WTC11 (cell line): ENCODE data around the gene SLC7A10. TPM values are rescaled to one million over a fixed set of nuclear protein-coding genes. Genes with fewer than 3 reads are reported as not detected.

Experiments used
- ATAC-seq: fragments of 200-7000 bp; cut with Tn5 transposase; 2 replicates; pipeline ENCODE4 v1.10.0; 2021; ENCODE audit warnings: mild to moderate bottlenecking, moderate library complexity
- CTCF ChIA-PET: fragments of 300-600 bp; sonication (Branson Sonifier 250); formaldehyde crosslinking; loops from one replicate; lab custom pipeline; 2021; ENCODE audit warnings: antibody characterized with exemption; lab: Charles Lee
- POLR2A ChIA-PET: fragments of 350-600 bp; sonication (Branson Sonifier 250); formaldehyde crosslinking; loops from one replicate; lab custom pipeline; 2021; ENCODE audit warnings: antibody characterized with exemption; lab: Charles Lee
- DNase-seq: peaks from one replicate; pipeline ENCODE4 v3.0.0; 2021; ENCODE audit warnings: low spot score
- H3K27ac Mint-ChIP-seq: 2 replicates; pipeline ENCODE4 v1.8.0; 2021; ENCODE audit warnings: mixed read lengths
- H3K27me3 Mint-ChIP-seq: 2 replicates; pipeline ENCODE4 v1.8.0; 2021; ENCODE audit warnings: low read depth, mild to moderate bottlenecking, moderate library complexity, mixed read lengths
- H3K36me3 Mint-ChIP-seq: 2 replicates; pipeline ENCODE4 v1.8.0; 2021; ENCODE audit warnings: mixed read lengths
- H3K4me1 Mint-ChIP-seq: 2 replicates; pipeline ENCODE4 v1.8.0; 2022; ENCODE audit warnings: mixed read lengths
- H3K4me3 Mint-ChIP-seq: 2 replicates; pipeline ENCODE4 v1.8.0; 2021; ENCODE audit warnings: mild to moderate bottlenecking, moderate library complexity, mixed read lengths
- H3K9me3 Mint-ChIP-seq: 2 replicates; pipeline ENCODE4 v1.8.0; 2021; ENCODE audit warnings: mixed read lengths
- ATF3 ChIP-seq: sonication (generic); formaldehyde crosslinking; conservative IDR thresholded peaks from 2 replicates; pipeline ENCODE4 v1.8.1; 2022; ENCODE audit warnings: mild to moderate bottlenecking, missing genetic modification reagents
- CBFB ChIP-seq: sonication (generic); formaldehyde crosslinking; IDR thresholded peaks from 2 replicates; pipeline ENCODE4 v1.8.1; 2022; ENCODE audit warnings: mild to moderate bottlenecking, low read depth, missing genetic modification reagents
- CREM ChIP-seq: sonication (generic); formaldehyde crosslinking; IDR thresholded peaks from 2 replicates; pipeline ENCODE4 v1.8.1; 2022; ENCODE audit warnings: mild to moderate bottlenecking, missing genetic modification reagents, moderate library complexity
- E2F4 ChIP-seq: sonication (generic); formaldehyde crosslinking; IDR thresholded peaks from 2 replicates; pipeline ENCODE4 v1.8.1; 2022; ENCODE audit warnings: low read depth, mild to moderate bottlenecking, moderate library complexity, missing genetic modification reagents, borderline replicate concordance
- ELF4 ChIP-seq: sonication (generic); formaldehyde crosslinking; IDR thresholded peaks from 2 replicates; pipeline ENCODE4 v1.8.1; 2022; ENCODE audit warnings: low read depth, mild to moderate bottlenecking, moderate library complexity, missing genetic modification reagents
- ERG ChIP-seq: fragments of 250-450 bp; sonication (Bioruptor Pico); IDR thresholded peaks from 2 replicates; pipeline ENCODE4 v1.8.0; 2021; ENCODE audit warnings: mild to moderate bottlenecking
- ESRRA ChIP-seq: sonication (generic); formaldehyde crosslinking; IDR thresholded peaks from 2 replicates; pipeline ENCODE4 v1.8.1; 2022; ENCODE audit warnings: mild to moderate bottlenecking, missing genetic modification reagents, borderline replicate concordance
- FOXK1 ChIP-seq: sonication (generic); formaldehyde crosslinking; IDR thresholded peaks from 2 replicates; pipeline ENCODE4 v1.8.0; 2022; ENCODE audit warnings: mild to moderate bottlenecking, moderate library complexity, missing genetic modification reagents
- IRF2 ChIP-seq: sonication (generic); formaldehyde crosslinking; IDR thresholded peaks from 2 replicates; pipeline ENCODE4 v1.8.0; 2022; ENCODE audit warnings: low read depth, missing genetic modification reagents, borderline replicate concordance
- MXD4 ChIP-seq: fragments of 250-450 bp; sonication (Bioruptor Pico); IDR thresholded peaks from 2 replicates; pipeline ENCODE4 v1.8.0; 2021; ENCODE audit warnings: mild to moderate bottlenecking, moderate library complexity, borderline replicate concordance
- NFYB ChIP-seq: sonication (generic); formaldehyde crosslinking; conservative IDR thresholded peaks from 2 replicates; pipeline ENCODE4 v1.8.0; 2022; ENCODE audit warnings: low read depth, missing genetic modification reagents
- SOX15 ChIP-seq: fragments of 250-450 bp; sonication (Bioruptor Pico); IDR thresholded peaks from 2 replicates; pipeline ENCODE4 v1.9.0; 2021; ENCODE audit warnings: mild to moderate bottlenecking
- STAT6 ChIP-seq: sonication (generic); formaldehyde crosslinking; conservative IDR thresholded peaks from 2 replicates; pipeline ENCODE4 v1.8.1; 2023; ENCODE audit warnings: mild to moderate bottlenecking, low read depth, missing genetic modification reagents, moderate library complexity
- USF2 ChIP-seq: sonication (generic); formaldehyde crosslinking; IDR thresholded peaks from 2 replicates; pipeline ENCODE4 v1.8.1; 2023; ENCODE audit warnings: mild to moderate bottlenecking, missing genetic modification reagents, moderate library complexity
- ZMAT4 ChIP-seq: fragments of 250-450 bp; sonication (Bioruptor Pico); IDR thresholded peaks from 2 replicates; pipeline ENCODE4 v1.9.0; 2021; ENCODE audit warnings: mild to moderate bottlenecking
- ZNF317 ChIP-seq: sonication (generic); formaldehyde crosslinking; IDR thresholded peaks from 2 replicates; pipeline ENCODE4 v1.8.1; 2023; ENCODE audit warnings: low read depth, mild to moderate bottlenecking, moderate library complexity, missing genetic modification reagents, borderline replicate concordance
- ZNF512 ChIP-seq: sonication (generic); formaldehyde crosslinking; IDR thresholded peaks from 2 replicates; pipeline ENCODE4 v1.8.1; 2022; ENCODE audit warnings: missing genetic modification reagents, borderline replicate concordance
- total RNA-seq: library from RNA; stranded (reverse); gene quantifications from 3 replicates; pipeline ENCODE4 v1.2.3, GENCODE V29; 2021

SLC7A10 gene
- total RNA-seq, 1 experiment from 2014 or later = 4.2 TPM

GRCh38 chr19:33239223-33239975 lies 13.7 kb upstream of the SLC7A10 start:
- Mint-ChIP-seq H3K9me3 (no peaks in the 10 kb centered on the region), H3K36me3 (no peaks in the 10 kb centered on the region), H3K4me3 (no peak overlapping the region), H3K27ac (no peak overlapping the region), H3K4me1 (peaks cover 2% of the 10 kb centered on the region; the same call in 1 of the 2 replicates), H3K27me3 (no peaks in the 10 kb centered on the region)
- no peak for DNase-seq
- ChIA-PET POLR2A (interaction anchor here (0.7 kb wide), 1 partner anchor 158 kb away, joined by 4 read pairs; no protein-coding TSS in a partner anchor), CTCF (interaction anchor here (0.6 to 5.0 kb wide), 6 partner anchors 14 to 397 kb away, joined by 3 to 22 read pairs (median 4); partner anchors contain the start of gene SLC7A10)
- no peak for ATAC-seq
- no peak for TF ChIP-seq ELF4 (CRISPR knock-in tag)
- no peak for TF ChIP-seq USF2 (CRISPR knock-in tag)
- no peak for TF ChIP-seq ERG (CRISPR knock-in tag)
- no peak for TF ChIP-seq SOX15

- CTCF ChIA-PET = interaction anchor here (1.0 to 5.0 kb wide), 6 partner anchors 13 to 177 kb away, joined by 3 to 22 read pairs (median 4); partner anchors contain the start of gene SLC7A10
- no peaks in the 10 kb centered on the region for H3K9me3 Mint-ChIP-seq
- POLR2A ChIA-PET = no interaction called here
- no peaks in the 10 kb centered on the region; the same call in 1 of the 2 replicates for H3K27me3 Mint-ChIP-seq
- ATAC-seq (no peak), DNase-seq (no peak)
- no peak overlapping the region for H3K4me3 Mint-ChIP-seq
- no peaks in the 10 kb centered on the region for H3K36me3 Mint-ChIP-seq
- no peak overlapping the region for H3K27ac Mint-ChIP-seq
- TF ChIP-seq ZNF317 (CRISPR knock-in tag) (no peak), E2F4 (no peak), CREM (CRISPR knock-in tag) (no peak), ESRRA (CRISPR knock-in tag) (no peak), IRF2 (CRISPR knock-in tag) (no peak), CBFB (CRISPR knock-in tag) (no peak), NFYB (CRISPR knock-in tag) (no peak), FOXK1 (no peak)
- peaks cover 2% of the 10 kb centered on the region; the same call in 1 of the 2 replicates for H3K4me1 Mint-ChIP-seq
Measured at GRCh38 chr19:33238481-33239149, 13.0 kb upstream of the SLC7A10 start.

GRCh38 chr19:33236696-33237390 lies 11.2 kb upstream of the SLC7A10 start:
- H3K36me3 Mint-ChIP-seq = no peaks in the 10 kb centered on the region
- H3K9me3 Mint-ChIP-seq = no peaks in the 10 kb centered on the region
- peak; percentile 31 for ATAC-seq
- TF ChIP-seq MXD4 (CRISPR knock-in tag) (no peak), ATF3 (no peak), ZNF512 (CRISPR knock-in tag) (no peak), ZMAT4 (CRISPR knock-in tag) (no peak), STAT6 (CRISPR knock-in tag) (no peak)
- H3K27me3 Mint-ChIP-seq = no peaks in the 10 kb centered on the region; the same call in 1 of the 2 replicates
- DNase-seq = no peak
- no peak overlapping the region for H3K4me3 Mint-ChIP-seq
- no peak overlapping the region for H3K27ac Mint-ChIP-seq
- POLR2A ChIA-PET = no interaction called here
- CTCF ChIA-PET = interaction anchor here (1.0 to 3.6 kb wide), 20 partner anchors 9 to 531 kb away, joined by 3 to 39 read pairs (median 10); partner anchors contain the start of genes CEBPA and SLC7A10
- H3K4me1 Mint-ChIP-seq = peaks cover 2% of the 10 kb centered on the region; the same call in 1 of the 2 replicates
